PC-9 (cell line): ENCODE measurements around the gene FCHSD1.

ENCODE experiments used
- EZH2 ChIP-seq: fragments of 200-600 bp; sonication (generic); IDR thresholded peaks from 2 replicates; pipeline ENCODE4 v1.8.0; 2017; ENCODE audit warnings: antibody characterized with exemption, low read depth
- TF ChIP-seq, protein P1 (sequence below): fragments of 200-600 bp; sonication (generic); conservative IDR thresholded peaks from 2 replicates; pipeline ENCODE4 v1.6.1; 2017; ENCODE audit warnings: mixed run types, antibody characterized with exemption, mild to moderate bottlenecking, moderate library complexity

DNA sequence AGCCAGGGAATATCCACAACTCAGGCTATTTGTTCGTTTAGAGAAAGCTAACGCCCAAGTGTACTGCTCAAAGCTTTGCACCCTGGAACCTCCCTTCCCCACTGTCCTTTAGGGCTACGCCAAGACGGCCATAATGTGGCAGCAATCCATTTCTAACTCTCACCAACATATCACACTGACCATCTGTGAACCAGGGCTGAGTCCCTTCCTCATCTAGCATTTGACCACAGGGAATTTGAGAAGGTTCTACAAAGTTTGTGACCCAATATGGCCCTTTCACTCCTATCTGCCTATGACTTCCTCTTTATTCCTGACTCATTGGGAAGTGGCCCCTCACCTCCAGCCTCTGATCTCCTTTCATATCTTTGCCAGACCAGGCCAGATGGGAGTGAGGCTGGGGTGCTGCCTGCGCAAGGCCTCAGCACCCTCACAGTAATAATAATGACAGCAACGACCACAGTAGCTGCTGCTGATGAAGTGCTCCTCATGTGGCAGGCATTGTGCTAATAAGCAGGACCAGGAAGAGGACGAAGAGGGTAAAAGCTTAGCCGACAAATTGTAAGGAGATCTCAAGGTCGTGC, 40.2 kb upstream of the FCHSD1 start:
- TF ChIP-seq, protein P1, sequence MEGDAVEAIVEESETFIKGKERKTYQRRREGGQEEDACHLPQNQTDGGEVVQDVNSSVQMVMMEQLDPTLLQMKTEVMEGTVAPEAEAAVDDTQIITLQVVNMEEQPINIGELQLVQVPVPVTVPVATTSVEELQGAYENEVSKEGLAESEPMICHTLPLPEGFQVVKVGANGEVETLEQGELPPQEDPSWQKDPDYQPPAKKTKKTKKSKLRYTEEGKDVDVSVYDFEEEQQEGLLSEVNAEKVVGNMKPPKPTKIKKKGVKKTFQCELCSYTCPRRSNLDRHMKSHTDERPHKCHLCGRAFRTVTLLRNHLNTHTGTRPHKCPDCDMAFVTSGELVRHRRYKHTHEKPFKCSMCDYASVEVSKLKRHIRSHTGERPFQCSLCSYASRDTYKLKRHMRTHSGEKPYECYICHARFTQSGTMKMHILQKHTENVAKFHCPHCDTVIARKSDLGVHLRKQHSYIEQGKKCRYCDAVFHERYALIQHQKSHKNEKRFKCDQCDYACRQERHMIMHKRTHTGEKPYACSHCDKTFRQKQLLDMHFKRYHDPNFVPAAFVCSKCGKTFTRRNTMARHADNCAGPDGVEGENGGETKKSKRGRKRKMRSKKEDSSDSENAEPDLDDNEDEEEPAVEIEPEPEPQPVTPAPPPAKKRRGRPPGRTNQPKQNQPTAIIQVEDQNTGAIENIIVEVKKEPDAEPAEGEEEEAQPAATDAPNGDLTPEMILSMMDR = no peak
- no peak for TF ChIP-seq EZH2
